K562 (cell line): ENCODE data around the gene MYB. TPM values are rescaled to one million over a fixed set of nuclear protein-coding genes. Genes with fewer than 3 reads are reported as not detected.
A peak's percentile ranks its signal among the peaks of the same experiment; 100 is the strongest.

Experiments
- ARID1B ChIP-seq: fragments of 450-650 bp; IDR thresholded peaks from 2 replicates; pipeline ENCODE4 v1.6.1; 2016; ENCODE audit warnings: antibody characterized with exemption, mild to moderate bottlenecking, inconsistent platforms
- CHD4 ChIP-seq: fragments of 200-600 bp; sonication (generic); IDR thresholded peaks from 3 replicates; pipeline ENCODE4 v1.6.1; 2012; ENCODE audit warnings: low read depth, mild to moderate bottlenecking, mixed read lengths, low read length, inconsistent platforms; ENCODE audit not compliant: insufficient read depth, insufficient replicate concordance, poor library complexity, severe bottlenecking
- FOSL1 ChIP-seq: fragments of 200-800 bp; sonication (Bioruptor generic); conservative IDR thresholded peaks from 2 replicates; pipeline ENCODE4 v1.6.1; 2016; ENCODE audit warnings: missing genetic modification characterization, missing compliant biosample characterization
- FOXP1 ChIP-seq: sonication (generic); formaldehyde crosslinking; IDR thresholded peaks from 2 replicates; pipeline ENCODE4 v1.8.0; 2022; ENCODE audit warnings: mild to moderate bottlenecking, missing genetic modification reagents
- HNRNPLL ChIP-seq: fragments of 200-400 bp; formaldehyde crosslinking; IDR thresholded peaks from 2 replicates; pipeline ENCODE4 v1.6.1; 2017; ENCODE audit warnings: low read length, low read depth, mild to moderate bottlenecking; ENCODE audit not compliant: poor library complexity, severe bottlenecking
- MAFK ChIP-seq: IDR thresholded peaks from 2 replicates; pipeline ENCODE4 v1.6.1; 2011; ENCODE audit warnings: low read length, improper control_type of control experiment
- RBM25 ChIP-seq: fragments of 200-400 bp; formaldehyde crosslinking; IDR thresholded peaks from 2 replicates; pipeline ENCODE4 v1.6.1; 2018; ENCODE audit warnings: low read length, low read depth, moderate library complexity; ENCODE audit not compliant: severe bottlenecking
- SMC3 ChIP-seq: conservative IDR thresholded peaks from 2 replicates; pipeline ENCODE4 v1.6.1; 2011; ENCODE audit warnings: low read depth, low read length, improper control_type of control experiment; ENCODE audit not compliant: insufficient read depth
- SP1 ChIP-seq: sonication (generic); formaldehyde crosslinking; IDR thresholded peaks from 2 replicates; pipeline ENCODE4 v1.8.1; 2022; ENCODE audit warnings: mild to moderate bottlenecking, missing genetic modification reagents
- ZBTB17 ChIP-seq: fragments of 450-650 bp; formaldehyde crosslinking; IDR thresholded peaks from 2 replicates; pipeline ENCODE4 v1.4.0; 2020; ENCODE audit warnings: mild to moderate bottlenecking
- ZNF143 ChIP-seq: sonication (generic); formaldehyde crosslinking; IDR thresholded peaks from 2 replicates; pipeline ENCODE4 v1.9.0; 2022; ENCODE audit warnings: mild to moderate bottlenecking, missing genetic modification reagents
- ZNF3 ChIP-seq: fragments of 250-450 bp; sonication (Bioruptor Pico); IDR thresholded peaks from 2 replicates; pipeline ENCODE4 v1.5.0; 2021; ENCODE audit warnings: mild to moderate bottlenecking, moderate library complexity
- ZNF778 ChIP-seq: fragments of 450-650 bp; formaldehyde crosslinking; IDR thresholded peaks from 2 replicates; pipeline ENCODE4 v1.4.0; 2020; ENCODE audit warnings: mild to moderate bottlenecking, moderate library complexity
- ZNF780A ChIP-seq: fragments of 250-450 bp; sonication (Bioruptor Pico); IDR thresholded peaks from 2 replicates; pipeline ENCODE4 v1.5.0; 2021; ENCODE audit warnings: mild to moderate bottlenecking
- polyA plus RNA-seq, 8 experiments: library from polyadenylated mRNA; depleted of rRNA in 4 of 8; stranded (reverse) in 5 of 8; unstranded in 3 of 8; fragments of >200 nt; fragmentation: Nextera tagmentation in 2 of 8; fragmentation: Illumina TruSeq in 1 of 8; extraction: Ambion mirVana in 2 of 8; extraction: Trizol in 1 of 8; gene quantifications; 2 replicates each; pipeline versions ENCODE4 v1.2.1 to v1.2.3, GENCODE V29; 2011 to 2014; ENCODE audit warnings: inconsistent platforms in 1 of 8, missing spikeins in 1 of 8
- total RNA-seq, 7 experiments: library from RNA; depleted of rRNA in 6 of 7; stranded (reverse); fragments of >200 nt in 6 of 7; fragmentation: Illumina TruSeq in 2 of 7; extraction: Trizol in 2 of 7; gene quantifications; 2 replicates each; pipeline versions ENCODE4 v1.2.1 to v1.2.3, GENCODE V29; 2011 to 2021; ENCODE audit warnings: low replicate concordance in 1 of 7
- TF ChIP-seq, protein P1 (sequence below): sonication (generic); formaldehyde crosslinking; IDR thresholded peaks from 2 replicates; pipeline ENCODE4 v1.8.0; 2022; ENCODE audit warnings: mild to moderate bottlenecking, low read depth, missing genetic modification reagents
- TF ChIP-seq, protein P2 (sequence below): sonication (generic); IDR thresholded peaks from 2 replicates; pipeline ENCODE4 v1.6.1; 2016
- TF ChIP-seq, protein P3 (sequence below), 3 experiments: fragments of 200-800 bp in 1 of 3; fragments of 250-450 bp in 1 of 3; fragments of 450-650 bp in 1 of 3; sonication (Bioruptor Pico) in 1 of 3; sonication (Bioruptor generic) in 1 of 3; formaldehyde crosslinking in 1 of 3; IDR thresholded peaks; 2 replicates each; pipeline versions ENCODE4 v1.6.1 to v1.8.0; 2016 to 2022; ENCODE audit warnings: mild to moderate bottlenecking in 2 of 3, missing genetic modification characterization in 2 of 3, missing compliant biosample characterization in 1 of 3, moderate library complexity in 1 of 3
- TF ChIP-seq, protein P4 (sequence below): fragments of 450-650 bp; formaldehyde crosslinking; IDR thresholded peaks from 2 replicates; pipeline ENCODE4 v1.4.0; 2022; ENCODE audit warnings: missing genetic modification characterization

Gene MYB
- total and polyA plus RNA-seq, 9 of the 15 experiments (the other 6 are each of a cell fraction or from before 2014, with no cell fraction given) = 35.8 to 218 (median 140) TPM

DNA sequence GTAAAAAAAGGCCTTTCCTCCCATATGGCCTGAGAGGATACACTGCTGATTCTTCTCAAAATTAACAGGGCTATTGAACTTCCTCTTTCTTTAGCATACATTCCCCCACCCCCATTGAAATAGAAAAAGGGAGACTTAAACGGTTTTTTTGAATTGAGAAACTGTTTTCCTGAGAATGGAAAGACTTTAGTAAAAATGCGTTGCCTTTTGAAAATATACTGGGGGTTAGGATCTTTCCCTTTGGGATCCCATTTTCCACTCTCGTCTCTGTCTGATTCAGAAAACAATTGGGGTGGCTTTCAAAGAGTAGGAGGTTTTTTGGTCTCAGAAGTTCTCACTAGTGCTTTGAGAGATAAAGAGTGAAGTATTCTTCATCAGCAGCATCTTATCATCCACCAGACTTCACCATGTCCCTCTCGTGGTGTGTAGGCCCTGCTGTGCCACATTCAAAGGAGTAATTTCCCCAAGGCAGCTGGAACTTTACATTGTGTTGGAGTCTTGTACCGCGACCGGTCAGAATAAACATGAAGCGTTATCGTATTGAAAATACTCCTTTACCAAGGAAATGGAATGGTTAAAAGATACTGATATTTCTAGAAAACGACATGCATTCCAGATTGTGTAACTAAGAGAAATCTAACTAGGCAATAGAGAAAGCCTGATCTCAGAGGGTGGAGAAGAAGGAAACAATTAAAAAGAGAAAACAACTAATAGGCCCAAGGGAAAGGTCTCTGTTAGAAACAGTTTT is 10.6 kb downstream of the MYB start (continued):
- TF ChIP-seq CHD4 (no peak), ZNF3 (CRISPR knock-in tag) (peak; percentile 16; the same call in 1 of the 2 replicates), HNRNPLL (no peak), ZNF143 (CRISPR knock-in tag) (no peak), ZNF778 (CRISPR knock-in tag) (no peak), FOSL1 (tag) (peak; percentile 55; the same call in 1 of the 2 replicates), ZBTB17 (CRISPR knock-in tag) (no peak), SP1 (CRISPR knock-in tag) (peak; percentile 6; the same call in 1 of the 2 replicates), RBM25 (peak; percentile 7), ARID1B (peak; percentile 93), FOXP1 (no peak), SMC3 (no peak), ZNF780A (CRISPR knock-in tag) (no peak), MAFK (no peak; the same call in 1 of the 2 replicates)
- TF ChIP-seq, protein P1, sequence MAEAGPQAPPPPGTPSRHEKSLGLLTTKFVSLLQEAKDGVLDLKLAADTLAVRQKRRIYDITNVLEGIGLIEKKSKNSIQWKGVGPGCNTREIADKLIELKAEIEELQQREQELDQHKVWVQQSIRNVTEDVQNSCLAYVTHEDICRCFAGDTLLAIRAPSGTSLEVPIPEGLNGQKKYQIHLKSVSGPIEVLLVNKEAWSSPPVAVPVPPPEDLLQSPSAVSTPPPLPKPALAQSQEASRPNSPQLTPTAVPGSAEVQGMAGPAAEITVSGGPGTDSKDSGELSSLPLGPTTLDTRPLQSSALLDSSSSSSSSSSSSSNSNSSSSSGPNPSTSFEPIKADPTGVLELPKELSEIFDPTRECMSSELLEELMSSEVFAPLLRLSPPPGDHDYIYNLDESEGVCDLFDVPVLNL = no peak
- TF ChIP-seq, protein P2, sequence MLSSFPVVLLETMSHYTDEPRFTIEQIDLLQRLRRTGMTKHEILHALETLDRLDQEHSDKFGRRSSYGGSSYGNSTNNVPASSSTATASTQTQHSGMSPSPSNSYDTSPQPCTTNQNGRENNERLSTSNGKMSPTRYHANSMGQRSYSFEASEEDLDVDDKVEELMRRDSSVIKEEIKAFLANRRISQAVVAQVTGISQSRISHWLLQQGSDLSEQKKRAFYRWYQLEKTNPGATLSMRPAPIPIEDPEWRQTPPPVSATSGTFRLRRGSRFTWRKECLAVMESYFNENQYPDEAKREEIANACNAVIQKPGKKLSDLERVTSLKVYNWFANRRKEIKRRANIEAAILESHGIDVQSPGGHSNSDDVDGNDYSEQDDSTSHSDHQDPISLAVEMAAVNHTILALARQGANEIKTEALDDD = peak; percentile 65
- TF ChIP-seq, protein P3, sequence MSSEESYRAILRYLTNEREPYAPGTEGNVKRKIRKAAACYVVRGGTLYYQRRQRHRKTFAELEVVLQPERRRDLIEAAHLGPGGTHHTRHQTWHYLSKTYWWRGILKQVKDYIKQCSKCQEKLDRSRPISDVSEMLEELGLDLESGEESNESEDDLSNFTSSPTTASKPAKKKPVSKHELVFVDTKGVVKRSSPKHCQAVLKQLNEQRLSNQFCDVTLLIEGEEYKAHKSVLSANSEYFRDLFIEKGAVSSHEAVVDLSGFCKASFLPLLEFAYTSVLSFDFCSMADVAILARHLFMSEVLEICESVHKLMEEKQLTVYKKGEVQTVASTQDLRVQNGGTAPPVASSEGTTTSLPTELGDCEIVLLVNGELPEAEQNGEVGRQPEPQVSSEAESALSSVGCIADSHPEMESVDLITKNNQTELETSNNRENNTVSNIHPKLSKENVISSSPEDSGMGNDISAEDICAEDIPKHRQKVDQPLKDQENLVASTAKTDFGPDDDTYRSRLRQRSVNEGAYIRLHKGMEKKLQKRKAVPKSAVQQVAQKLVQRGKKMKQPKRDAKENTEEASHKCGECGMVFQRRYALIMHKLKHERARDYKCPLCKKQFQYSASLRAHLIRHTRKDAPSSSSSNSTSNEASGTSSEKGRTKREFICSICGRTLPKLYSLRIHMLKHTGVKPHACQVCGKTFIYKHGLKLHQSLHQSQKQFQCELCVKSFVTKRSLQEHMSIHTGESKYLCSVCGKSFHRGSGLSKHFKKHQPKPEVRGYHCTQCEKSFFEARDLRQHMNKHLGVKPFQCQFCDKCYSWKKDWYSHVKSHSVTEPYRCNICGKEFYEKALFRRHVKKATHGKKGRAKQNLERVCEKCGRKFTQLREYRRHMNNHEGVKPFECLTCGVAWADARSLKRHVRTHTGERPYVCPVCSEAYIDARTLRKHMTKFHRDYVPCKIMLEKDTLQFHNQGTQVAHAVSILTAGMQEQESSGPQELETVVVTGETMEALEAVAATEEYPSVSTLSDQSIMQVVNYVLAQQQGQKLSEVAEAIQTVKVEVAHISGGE (CRISPR knock-in tag; IDR thresholded peaks at IDR 0.05) = 0 out of 6 replicates have a peak, but pooled peaks of 1 of the 3 experiments have one; percentile 55
- TF ChIP-seq, protein P4, sequence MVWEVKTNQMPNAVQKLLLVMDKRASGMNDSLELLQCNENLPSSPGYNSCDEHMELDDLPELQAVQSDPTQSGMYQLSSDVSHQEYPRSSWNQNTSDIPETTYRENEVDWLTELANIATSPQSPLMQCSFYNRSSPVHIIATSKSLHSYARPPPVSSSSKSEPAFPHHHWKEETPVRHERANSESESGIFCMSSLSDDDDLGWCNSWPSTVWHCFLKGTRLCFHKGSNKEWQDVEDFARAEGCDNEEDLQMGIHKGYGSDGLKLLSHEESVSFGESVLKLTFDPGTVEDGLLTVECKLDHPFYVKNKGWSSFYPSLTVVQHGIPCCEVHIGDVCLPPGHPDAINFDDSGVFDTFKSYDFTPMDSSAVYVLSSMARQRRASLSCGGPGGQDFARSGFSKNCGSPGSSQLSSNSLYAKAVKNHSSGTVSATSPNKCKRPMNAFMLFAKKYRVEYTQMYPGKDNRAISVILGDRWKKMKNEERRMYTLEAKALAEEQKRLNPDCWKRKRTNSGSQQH (CRISPR knock-in tag) = no peak
